ENCODE measurements around the gene NHP2.

The NHP2 gene

GRCh38 chr5:178113141-178113787 lies 40.4 kb downstream of the NHP2 start, which contains the start of gene N4BP3:
Gene N4BP3 (plus strand): TSS chr5:178113532. CDS start chr5:178119584, 6,052 bp downstream.
- no peak for DNase-seq

GRCh38 chr5:178112545-178112944 lies 41.1 kb downstream of the NHP2 start:
- DNase-seq, result no peak

GRCh38 chr5:178111925-178112324 lies 41.8 kb downstream of the NHP2 start:
- no peak for DNase-seq

GRCh38 chr5:178110511-178110910 lies 43.2 kb downstream of the NHP2 start:
- DNase-seq, result no peak

- no peak for DNase-seq
These were observed 44.7 kb downstream of the NHP2 start for GRCh38 chr5:178108966-178109365.

- no peak for DNase-seq
These were observed 45.2 kb downstream of the NHP2 start for GRCh38 chr5:178108446-178108845.

GRCh38 chr5:178107756-178108310 lies 45.9 kb downstream of the NHP2 start:
- no peak for DNase-seq

GRCh38 chr5:178106556-178107239 lies 47.0 kb downstream of the NHP2 start:
- no peak for DNase-seq

GRCh38 chr5:178106086-178106485 lies 47.6 kb downstream of the NHP2 start:
- no peak for DNase-seq

GRCh38 chr5:178104492-178104891 lies 49.2 kb downstream of the NHP2 start:
- DNase-seq, result no peak

- DNase-seq, result no peak
These were observed 50.1 kb downstream of the NHP2 start for GRCh38 chr5:178103612-178104011.

All from NCI-H524 treated with DMSO at 0.1 percent for 48 hours (cell line).